ENCODE data around the gene ZNF407.

The ZNF407 gene

GRCh38 chr18:74610051-74610615 lies 12.5 kb downstream of the ZNF407 start:
- peaks cover 5% of the 10 kb centered on the region for H3K9me3 ChIP-seq (ENCODE audit: control insufficient read depth, low read length)
- no peak overlapping the region for H3K4me3 ChIP-seq (ENCODE audit: low read length)
- H3K36me3 ChIP-seq (ENCODE audit: control insufficient read depth, insufficient read depth, low read length, severe bottlenecking): no peaks in the 10 kb centered on the region
- peaks cover 23% of the 10 kb centered on the region for H3K4me1 ChIP-seq (ENCODE audit: control insufficient read depth, insufficient read depth, low read length)
- H3K9ac ChIP-seq (ENCODE audit: low read length): no peak overlapping the region
- DNase-seq (ENCODE audit: low read depth): no peak
- no peaks in the 10 kb centered on the region for H3K27me3 ChIP-seq (replicated peaks; ENCODE audit: control insufficient read depth, insufficient read depth, low read length)

- peaks cover 22% of the 10 kb centered on the region for H3K4me1 ChIP-seq (ENCODE audit: control insufficient read depth, insufficient read depth, low read length)
- H3K27me3 ChIP-seq (replicated peaks; ENCODE audit: control insufficient read depth, insufficient read depth, low read length): no peaks in the 10 kb centered on the region
- no peak overlapping the region for H3K4me3 ChIP-seq (ENCODE audit: low read length)
- peaks cover 5% of the 10 kb centered on the region for H3K9me3 ChIP-seq (ENCODE audit: control insufficient read depth, low read length)
- no peak overlapping the region for H3K9ac ChIP-seq (ENCODE audit: low read length)
- no peaks in the 10 kb centered on the region for H3K36me3 ChIP-seq (ENCODE audit: control insufficient read depth, insufficient read depth, low read length, severe bottlenecking)
- peak; percentile 8 for DNase-seq (ENCODE audit: low read depth)
Measured at GRCh38 chr18:74610860-74611259, 13.2 kb downstream of the ZNF407 start.

GRCh38 chr18:74611765-74612164 lies 14.1 kb downstream of the ZNF407 start:
- H3K27me3 ChIP-seq (replicated peaks; ENCODE audit: control insufficient read depth, insufficient read depth, low read length): no peaks in the 10 kb centered on the region
- no peak overlapping the region for H3K4me3 ChIP-seq (ENCODE audit: low read length)
- no peak for DNase-seq (ENCODE audit: low read depth)
- H3K4me1 ChIP-seq (ENCODE audit: control insufficient read depth, insufficient read depth, low read length): peaks cover 25% of the 10 kb centered on the region
- H3K9ac ChIP-seq (ENCODE audit: low read length): no peak overlapping the region
- no peaks in the 10 kb centered on the region for H3K36me3 ChIP-seq (ENCODE audit: control insufficient read depth, insufficient read depth, low read length, severe bottlenecking)
- peaks cover 5% of the 10 kb centered on the region for H3K9me3 ChIP-seq (ENCODE audit: control insufficient read depth, low read length)

GRCh38 chr18:74613381-74613780 lies 15.7 kb downstream of the ZNF407 start:
- Histone ChIP-seq H3K4me1 (ENCODE audit: control insufficient read depth, insufficient read depth, low read length) (peaks cover 25% of the 10 kb centered on the region), H3K9ac (ENCODE audit: low read length) (no peak overlapping the region), H3K27me3 (replicated peaks; ENCODE audit: control insufficient read depth, insufficient read depth, low read length) (no peaks in the 10 kb centered on the region), H3K4me3 (ENCODE audit: low read length) (no peak overlapping the region), H3K36me3 (ENCODE audit: control insufficient read depth, insufficient read depth, low read length, severe bottlenecking) (no peaks in the 10 kb centered on the region), H3K9me3 (ENCODE audit: control insufficient read depth, low read length) (peaks cover 5% of the 10 kb centered on the region)
- peak; percentile 12 for DNase-seq (ENCODE audit: low read depth)

GRCh38 chr18:74616494-74616893 lies 18.8 kb downstream of the ZNF407 start:
- no peak for DNase-seq (ENCODE audit: low read depth)
- Histone ChIP-seq H3K9me3 (ENCODE audit: control insufficient read depth, low read length) (peaks cover 5% of the 10 kb centered on the region), H3K27me3 (replicated peaks; ENCODE audit: control insufficient read depth, insufficient read depth, low read length) (no peaks in the 10 kb centered on the region), H3K36me3 (ENCODE audit: control insufficient read depth, insufficient read depth, low read length, severe bottlenecking) (no peaks in the 10 kb centered on the region), H3K4me3 (ENCODE audit: low read length) (no peak overlapping the region), H3K9ac (ENCODE audit: low read length) (no peak overlapping the region), H3K4me1 (ENCODE audit: control insufficient read depth, insufficient read depth, low read length) (peaks cover 24% of the 10 kb centered on the region)

- Histone ChIP-seq H3K4me1 (ENCODE audit: control insufficient read depth, insufficient read depth, low read length) (peaks cover 24% of the 10 kb centered on the region), H3K36me3 (ENCODE audit: control insufficient read depth, insufficient read depth, low read length, severe bottlenecking) (no peaks in the 10 kb centered on the region), H3K9me3 (ENCODE audit: control insufficient read depth, low read length) (peaks cover 5% of the 10 kb centered on the region), H3K4me3 (ENCODE audit: low read length) (no peak overlapping the region), H3K27me3 (replicated peaks; ENCODE audit: control insufficient read depth, insufficient read depth, low read length) (no peaks in the 10 kb centered on the region), H3K9ac (ENCODE audit: low read length) (no peak overlapping the region)
- no peak for DNase-seq (ENCODE audit: low read depth)
Measured at GRCh38 chr18:74617486-74617885, 19.8 kb downstream of the ZNF407 start.

GRCh38 chr18:74622072-74622471 lies 24.4 kb downstream of the ZNF407 start:
- no peak for DNase-seq (ENCODE audit: low read depth)
- Histone ChIP-seq H3K4me3 (ENCODE audit: low read length) (no peak overlapping the region), H3K4me1 (ENCODE audit: control insufficient read depth, insufficient read depth, low read length) (peaks cover 11% of the 10 kb centered on the region), H3K9me3 (ENCODE audit: control insufficient read depth, low read length) (no peaks in the 10 kb centered on the region), H3K27me3 (replicated peaks; ENCODE audit: control insufficient read depth, insufficient read depth, low read length) (no peaks in the 10 kb centered on the region), H3K9ac (ENCODE audit: low read length) (no peak overlapping the region), H3K36me3 (ENCODE audit: control insufficient read depth, insufficient read depth, low read length, severe bottlenecking) (no peaks in the 10 kb centered on the region)

- Histone ChIP-seq H3K4me3 (ENCODE audit: low read length) (no peak overlapping the region), H3K9ac (ENCODE audit: low read length) (no peak overlapping the region), H3K4me1 (ENCODE audit: control insufficient read depth, insufficient read depth, low read length) (peaks cover 11% of the 10 kb centered on the region), H3K9me3 (ENCODE audit: control insufficient read depth, low read length) (no peaks in the 10 kb centered on the region), H3K36me3 (ENCODE audit: control insufficient read depth, insufficient read depth, low read length, severe bottlenecking) (no peaks in the 10 kb centered on the region), H3K27me3 (replicated peaks; ENCODE audit: control insufficient read depth, insufficient read depth, low read length) (no peaks in the 10 kb centered on the region)
- peak; percentile 41 for DNase-seq (ENCODE audit: low read depth)
Measured at GRCh38 chr18:74623047-74623816, 25.6 kb downstream of the ZNF407 start.

GRCh38 chr18:74624466-74624865 lies 26.8 kb downstream of the ZNF407 start:
- no peak overlapping the region for H3K4me3 ChIP-seq (ENCODE audit: low read length)
- no peak for DNase-seq (ENCODE audit: low read depth)
- peaks cover 4% of the 10 kb centered on the region for H3K4me1 ChIP-seq (ENCODE audit: control insufficient read depth, insufficient read depth, low read length)
- H3K9me3 ChIP-seq (ENCODE audit: control insufficient read depth, low read length): no peaks in the 10 kb centered on the region
- no peak overlapping the region for H3K9ac ChIP-seq (ENCODE audit: low read length)
- no peaks in the 10 kb centered on the region for H3K36me3 ChIP-seq (ENCODE audit: control insufficient read depth, insufficient read depth, low read length, severe bottlenecking)
- no peaks in the 10 kb centered on the region for H3K27me3 ChIP-seq (replicated peaks; ENCODE audit: control insufficient read depth, insufficient read depth, low read length)

- no peaks in the 10 kb centered on the region for H3K4me1 ChIP-seq (ENCODE audit: control insufficient read depth, insufficient read depth, low read length)
- no peaks in the 10 kb centered on the region for H3K27me3 ChIP-seq (replicated peaks; ENCODE audit: control insufficient read depth, insufficient read depth, low read length)
- no peak overlapping the region for H3K4me3 ChIP-seq (ENCODE audit: low read length)
- no peak for DNase-seq (ENCODE audit: low read depth)
- no peak overlapping the region for H3K9ac ChIP-seq (ENCODE audit: low read length)
- H3K9me3 ChIP-seq (ENCODE audit: control insufficient read depth, low read length): no peaks in the 10 kb centered on the region
- no peaks in the 10 kb centered on the region for H3K36me3 ChIP-seq (ENCODE audit: control insufficient read depth, insufficient read depth, low read length, severe bottlenecking)
Measured at GRCh38 chr18:74625157-74625556, 27.5 kb downstream of the ZNF407 start.

- no peak for DNase-seq (ENCODE audit: low read depth)
- Histone ChIP-seq H3K36me3 (ENCODE audit: control insufficient read depth, insufficient read depth, low read length, severe bottlenecking) (peaks cover under 1% of the 10 kb centered on the region), H3K9me3 (ENCODE audit: control insufficient read depth, low read length) (no peaks in the 10 kb centered on the region)
Measured at GRCh38 chr18:74626049-74626874, 28.6 kb downstream of the ZNF407 start.

More at GRCh38 chr18:74626049-74626874, 28.6 kb downstream of the ZNF407 start:
- Histone ChIP-seq H3K9ac (ENCODE audit: low read length) (no peak overlapping the region), H3K4me1 (ENCODE audit: control insufficient read depth, insufficient read depth, low read length) (no peaks in the 10 kb centered on the region), H3K4me3 (ENCODE audit: low read length) (no peak overlapping the region), H3K27me3 (replicated peaks; ENCODE audit: control insufficient read depth, insufficient read depth, low read length) (no peaks in the 10 kb centered on the region)
